Measurements from ENCODE around the gene YY1. TPM values are rescaled to one million over a fixed set of nuclear protein-coding genes. Genes with fewer than 3 reads are reported as not detected.

The YY1 gene
- total RNA-seq, 1 donor from 2014 or later: 79.8 TPM

- Mint-ChIP-seq H3K4me3 (peak overlapping the region; percentile 95), H3K27ac (peak overlapping the region; percentile 98), H3K27me3 (no peaks in the 10 kb centered on the region), H3K9me3 (no peaks in the 10 kb centered on the region), H3K4me1 (ENCODE audit: unreplicated experiment) (peaks cover 32% of the 10 kb centered on the region), H3K36me3 (peaks cover 18% of the 10 kb centered on the region)
- DNase-seq (ENCODE audit: extremely low spot score, unreplicated experiment): peak; percentile 73
- TF ChIP-seq, protein P1, sequence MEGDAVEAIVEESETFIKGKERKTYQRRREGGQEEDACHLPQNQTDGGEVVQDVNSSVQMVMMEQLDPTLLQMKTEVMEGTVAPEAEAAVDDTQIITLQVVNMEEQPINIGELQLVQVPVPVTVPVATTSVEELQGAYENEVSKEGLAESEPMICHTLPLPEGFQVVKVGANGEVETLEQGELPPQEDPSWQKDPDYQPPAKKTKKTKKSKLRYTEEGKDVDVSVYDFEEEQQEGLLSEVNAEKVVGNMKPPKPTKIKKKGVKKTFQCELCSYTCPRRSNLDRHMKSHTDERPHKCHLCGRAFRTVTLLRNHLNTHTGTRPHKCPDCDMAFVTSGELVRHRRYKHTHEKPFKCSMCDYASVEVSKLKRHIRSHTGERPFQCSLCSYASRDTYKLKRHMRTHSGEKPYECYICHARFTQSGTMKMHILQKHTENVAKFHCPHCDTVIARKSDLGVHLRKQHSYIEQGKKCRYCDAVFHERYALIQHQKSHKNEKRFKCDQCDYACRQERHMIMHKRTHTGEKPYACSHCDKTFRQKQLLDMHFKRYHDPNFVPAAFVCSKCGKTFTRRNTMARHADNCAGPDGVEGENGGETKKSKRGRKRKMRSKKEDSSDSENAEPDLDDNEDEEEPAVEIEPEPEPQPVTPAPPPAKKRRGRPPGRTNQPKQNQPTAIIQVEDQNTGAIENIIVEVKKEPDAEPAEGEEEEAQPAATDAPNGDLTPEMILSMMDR (conservative IDR thresholded peaks at IDR 0.05): peak; percentile 17
Observed at GRCh38 chr14:100237735-100238418, 1.1 kb upstream of the YY1 start.

GRCh38 chr14:100239211-100239839 lies 381 bp downstream of the YY1 start:
- TF ChIP-seq, protein P1 (conservative IDR thresholded peaks at IDR 0.05): no peak
- Mint-ChIP-seq H3K27ac (peak overlapping the region; percentile 99), H3K9me3 (no peaks in the 10 kb centered on the region), H3K4me1 (ENCODE audit: unreplicated experiment) (peaks cover 36% of the 10 kb centered on the region), H3K36me3 (peaks cover 23% of the 10 kb centered on the region), H3K4me3 (peak overlapping the region; percentile 87), H3K27me3 (no peaks in the 10 kb centered on the region)
- DNase-seq (ENCODE audit: extremely low spot score, unreplicated experiment): no peak

- no peaks in the 10 kb centered on the region for H3K9me3 Mint-ChIP-seq
- TF ChIP-seq, protein P1 (conservative IDR thresholded peaks at IDR 0.05): peak; percentile 80
- H3K27ac Mint-ChIP-seq: peak overlapping the region; percentile 99
- DNase-seq (ENCODE audit: extremely low spot score, unreplicated experiment): peak; percentile 88
- H3K4me3 Mint-ChIP-seq: peak overlapping the region; percentile 92
- H3K36me3 Mint-ChIP-seq: peaks cover 23% of the 10 kb centered on the region
- H3K4me1 Mint-ChIP-seq (ENCODE audit: unreplicated experiment): peaks cover 30% of the 10 kb centered on the region
- H3K27me3 Mint-ChIP-seq: no peaks in the 10 kb centered on the region
Observed at GRCh38 chr14:100239840-100240667, 1.1 kb downstream of the YY1 start.

DNA sequence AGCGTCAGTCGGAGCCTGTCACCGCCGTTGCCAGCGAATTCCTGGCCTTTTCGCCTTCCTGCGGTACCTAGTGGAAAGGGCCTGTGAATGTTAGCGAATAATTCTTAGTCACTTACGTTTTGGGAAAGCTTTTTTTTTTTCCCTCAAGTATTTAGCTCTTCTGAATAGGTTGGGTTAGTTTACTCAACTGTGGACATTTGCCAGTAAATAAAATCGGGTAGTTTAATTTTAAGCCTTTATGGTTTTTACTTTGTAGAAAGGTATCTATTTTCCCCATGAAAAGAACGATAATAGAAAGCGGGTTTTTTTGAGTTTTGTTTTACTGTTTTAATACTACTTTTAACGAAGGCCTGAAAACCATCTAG lies 1.7 kb downstream of the YY1 start:
- Mint-ChIP-seq H3K27me3 (no peaks in the 10 kb centered on the region), H3K27ac (peak overlapping the region; percentile 96), H3K4me3 (peak overlapping the region; percentile 92), H3K36me3 (peaks cover 23% of the 10 kb centered on the region), H3K9me3 (no peaks in the 10 kb centered on the region), H3K4me1 (ENCODE audit: unreplicated experiment) (peaks cover 29% of the 10 kb centered on the region)
- DNase-seq (ENCODE audit: extremely low spot score, unreplicated experiment): no peak
- TF ChIP-seq, protein P1 (conservative IDR thresholded peaks at IDR 0.05): no peak

DNA sequence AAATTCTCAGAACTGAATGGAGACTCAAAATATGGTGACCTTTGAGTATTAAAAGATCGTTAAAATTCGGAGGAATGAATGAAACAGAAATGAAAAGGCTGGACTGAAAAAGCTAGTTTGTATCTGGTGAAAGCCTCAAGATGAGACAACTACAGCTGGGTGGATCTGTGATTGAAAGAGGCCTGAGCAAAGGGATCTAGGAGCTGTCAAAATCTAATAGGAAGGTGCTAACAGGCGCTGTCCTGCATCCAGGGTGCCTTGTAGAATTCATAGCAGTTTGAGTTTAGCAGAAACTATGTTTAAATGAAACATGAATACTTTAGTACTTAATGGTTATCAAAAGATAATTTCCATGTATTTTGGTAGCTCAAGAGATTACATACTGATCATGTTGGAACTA lies 2.3 kb downstream of the YY1 start:
- peak overlapping the region; percentile 96 for H3K27ac Mint-ChIP-seq

More for the DNA sequence above, 2.3 kb downstream of the YY1 start:
- Mint-ChIP-seq H3K27me3 (no peaks in the 10 kb centered on the region), H3K36me3 (peaks cover 23% of the 10 kb centered on the region), H3K4me3 (peak overlapping the region; percentile 92), H3K4me1 (ENCODE audit: unreplicated experiment) (peaks cover 34% of the 10 kb centered on the region), H3K9me3 (no peaks in the 10 kb centered on the region)
- DNase-seq (ENCODE audit: extremely low spot score, unreplicated experiment): no peak
- TF ChIP-seq, protein P1 (conservative IDR thresholded peaks at IDR 0.05): no peak

Data from type B pancreatic cell (in vitro differentiated cells).